ENCODE measurements around the gene GPRIN2.
"Not testable (repeated sequence)": the region's sequence is repeated elsewhere in the genome, so short reads cannot be mapped to it uniquely, and the experiment has no call there.

- TF ChIP-seq, protein P1, sequence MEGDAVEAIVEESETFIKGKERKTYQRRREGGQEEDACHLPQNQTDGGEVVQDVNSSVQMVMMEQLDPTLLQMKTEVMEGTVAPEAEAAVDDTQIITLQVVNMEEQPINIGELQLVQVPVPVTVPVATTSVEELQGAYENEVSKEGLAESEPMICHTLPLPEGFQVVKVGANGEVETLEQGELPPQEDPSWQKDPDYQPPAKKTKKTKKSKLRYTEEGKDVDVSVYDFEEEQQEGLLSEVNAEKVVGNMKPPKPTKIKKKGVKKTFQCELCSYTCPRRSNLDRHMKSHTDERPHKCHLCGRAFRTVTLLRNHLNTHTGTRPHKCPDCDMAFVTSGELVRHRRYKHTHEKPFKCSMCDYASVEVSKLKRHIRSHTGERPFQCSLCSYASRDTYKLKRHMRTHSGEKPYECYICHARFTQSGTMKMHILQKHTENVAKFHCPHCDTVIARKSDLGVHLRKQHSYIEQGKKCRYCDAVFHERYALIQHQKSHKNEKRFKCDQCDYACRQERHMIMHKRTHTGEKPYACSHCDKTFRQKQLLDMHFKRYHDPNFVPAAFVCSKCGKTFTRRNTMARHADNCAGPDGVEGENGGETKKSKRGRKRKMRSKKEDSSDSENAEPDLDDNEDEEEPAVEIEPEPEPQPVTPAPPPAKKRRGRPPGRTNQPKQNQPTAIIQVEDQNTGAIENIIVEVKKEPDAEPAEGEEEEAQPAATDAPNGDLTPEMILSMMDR (IDR thresholded peaks at IDR 0.05), result not testable (repeated sequence)
- not testable (repeated sequence) for TF ChIP-seq POLR2AphosphoS5 (IDR thresholded peaks at IDR 0.05)
Observed at GRCh38 chr10:46582568-46582967, 26.1 kb upstream of the GPRIN2 start.
